Measurements from ENCODE around the gene GPR63.

DNA sequence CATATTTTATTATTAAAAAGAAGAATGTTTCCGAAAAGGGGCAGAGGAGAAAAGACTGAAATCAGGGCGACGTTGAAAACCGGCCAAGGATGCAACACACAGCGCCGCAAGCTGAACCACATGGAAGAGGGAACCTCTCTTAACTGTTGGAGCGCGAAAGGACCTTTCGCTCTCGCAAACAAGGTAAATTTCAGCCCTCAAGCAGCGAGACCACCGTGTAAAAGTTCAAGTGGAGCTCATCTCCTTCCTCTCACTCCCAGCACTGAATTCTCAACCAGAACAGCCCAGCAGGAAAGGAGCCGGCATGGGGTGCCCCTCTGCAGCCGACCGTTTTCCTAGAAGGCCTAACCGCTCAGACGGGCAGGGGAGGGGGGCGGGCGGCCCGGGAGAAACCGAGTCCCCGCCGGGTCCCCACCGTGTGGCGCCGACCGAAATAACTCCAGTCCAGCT is 621 bp downstream of the GPR63 start:
- TF ChIP-seq, protein P1, sequence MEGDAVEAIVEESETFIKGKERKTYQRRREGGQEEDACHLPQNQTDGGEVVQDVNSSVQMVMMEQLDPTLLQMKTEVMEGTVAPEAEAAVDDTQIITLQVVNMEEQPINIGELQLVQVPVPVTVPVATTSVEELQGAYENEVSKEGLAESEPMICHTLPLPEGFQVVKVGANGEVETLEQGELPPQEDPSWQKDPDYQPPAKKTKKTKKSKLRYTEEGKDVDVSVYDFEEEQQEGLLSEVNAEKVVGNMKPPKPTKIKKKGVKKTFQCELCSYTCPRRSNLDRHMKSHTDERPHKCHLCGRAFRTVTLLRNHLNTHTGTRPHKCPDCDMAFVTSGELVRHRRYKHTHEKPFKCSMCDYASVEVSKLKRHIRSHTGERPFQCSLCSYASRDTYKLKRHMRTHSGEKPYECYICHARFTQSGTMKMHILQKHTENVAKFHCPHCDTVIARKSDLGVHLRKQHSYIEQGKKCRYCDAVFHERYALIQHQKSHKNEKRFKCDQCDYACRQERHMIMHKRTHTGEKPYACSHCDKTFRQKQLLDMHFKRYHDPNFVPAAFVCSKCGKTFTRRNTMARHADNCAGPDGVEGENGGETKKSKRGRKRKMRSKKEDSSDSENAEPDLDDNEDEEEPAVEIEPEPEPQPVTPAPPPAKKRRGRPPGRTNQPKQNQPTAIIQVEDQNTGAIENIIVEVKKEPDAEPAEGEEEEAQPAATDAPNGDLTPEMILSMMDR (IDR thresholded peaks at IDR 0.05), result no peak
- TF ChIP-seq POLR2A (IDR thresholded peaks at IDR 0.05), result no peak
- no peak for TF ChIP-seq EP300 (IDR thresholded peaks at IDR 0.05)
